ENCODE results near the gene RESP18.

Gene RESP18

DNA sequence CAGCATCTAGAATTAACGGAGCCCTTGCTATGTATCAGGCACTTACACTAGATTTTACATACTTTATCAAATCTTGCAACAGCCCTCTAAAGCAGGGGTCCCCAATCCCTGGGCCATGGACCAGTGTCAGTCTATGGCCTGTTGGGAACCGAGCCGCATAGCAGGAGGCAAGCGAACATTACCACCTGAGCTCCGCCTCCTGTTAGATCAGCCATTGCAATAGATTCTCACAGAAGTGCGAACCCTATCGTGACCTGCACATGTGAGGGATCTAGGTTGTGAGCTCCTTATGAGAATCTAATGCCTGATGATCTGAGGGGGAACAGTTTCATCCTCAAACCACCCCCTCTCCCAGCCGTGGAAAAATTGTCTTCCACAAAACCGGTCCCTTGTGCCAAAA, 39.9 kb downstream of the RESP18 start:
- FAIRE-seq = no peak
- TF ChIP-seq, protein P1, sequence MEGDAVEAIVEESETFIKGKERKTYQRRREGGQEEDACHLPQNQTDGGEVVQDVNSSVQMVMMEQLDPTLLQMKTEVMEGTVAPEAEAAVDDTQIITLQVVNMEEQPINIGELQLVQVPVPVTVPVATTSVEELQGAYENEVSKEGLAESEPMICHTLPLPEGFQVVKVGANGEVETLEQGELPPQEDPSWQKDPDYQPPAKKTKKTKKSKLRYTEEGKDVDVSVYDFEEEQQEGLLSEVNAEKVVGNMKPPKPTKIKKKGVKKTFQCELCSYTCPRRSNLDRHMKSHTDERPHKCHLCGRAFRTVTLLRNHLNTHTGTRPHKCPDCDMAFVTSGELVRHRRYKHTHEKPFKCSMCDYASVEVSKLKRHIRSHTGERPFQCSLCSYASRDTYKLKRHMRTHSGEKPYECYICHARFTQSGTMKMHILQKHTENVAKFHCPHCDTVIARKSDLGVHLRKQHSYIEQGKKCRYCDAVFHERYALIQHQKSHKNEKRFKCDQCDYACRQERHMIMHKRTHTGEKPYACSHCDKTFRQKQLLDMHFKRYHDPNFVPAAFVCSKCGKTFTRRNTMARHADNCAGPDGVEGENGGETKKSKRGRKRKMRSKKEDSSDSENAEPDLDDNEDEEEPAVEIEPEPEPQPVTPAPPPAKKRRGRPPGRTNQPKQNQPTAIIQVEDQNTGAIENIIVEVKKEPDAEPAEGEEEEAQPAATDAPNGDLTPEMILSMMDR (IDR thresholded peaks at IDR 0.05; ENCODE audit: insufficient read depth, missing control alignments) = no peak
- DNase-seq (ENCODE audit: insufficient read length, low spot score) = no peak

DNA sequence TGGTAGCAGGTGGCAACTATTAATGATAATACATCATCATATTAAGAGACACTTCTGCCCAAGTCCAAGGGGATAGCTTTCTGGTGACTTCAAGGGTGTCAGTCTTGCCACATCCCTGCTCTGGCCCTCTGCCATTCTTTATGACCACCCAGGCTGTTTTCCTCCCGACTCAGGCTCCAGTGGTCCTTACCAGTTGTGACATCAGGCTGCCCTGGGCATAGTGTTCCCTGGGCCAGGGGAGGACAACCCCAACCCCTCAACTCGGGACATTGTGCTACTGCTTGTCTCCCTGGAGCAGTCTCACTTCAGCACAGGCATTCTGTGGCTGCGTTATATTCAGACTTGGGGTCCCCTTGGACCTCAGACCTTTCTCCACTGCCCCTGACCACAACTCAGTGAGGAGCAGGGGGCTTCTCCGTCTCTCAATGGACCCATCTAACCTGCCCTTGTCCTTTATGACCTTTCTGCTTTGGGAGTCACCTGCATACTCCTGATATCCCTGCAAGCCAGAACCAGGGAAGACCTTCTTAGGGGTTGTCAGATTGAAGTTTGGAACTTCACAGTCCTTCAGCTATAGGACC, 40.5 kb downstream of the RESP18 start:
- TF ChIP-seq, protein P1 (IDR thresholded peaks at IDR 0.05; ENCODE audit: insufficient read depth, missing control alignments) = no peak
- FAIRE-seq (no peak), DNase-seq (ENCODE audit: insufficient read length, low spot score) (no peak)

DNA sequence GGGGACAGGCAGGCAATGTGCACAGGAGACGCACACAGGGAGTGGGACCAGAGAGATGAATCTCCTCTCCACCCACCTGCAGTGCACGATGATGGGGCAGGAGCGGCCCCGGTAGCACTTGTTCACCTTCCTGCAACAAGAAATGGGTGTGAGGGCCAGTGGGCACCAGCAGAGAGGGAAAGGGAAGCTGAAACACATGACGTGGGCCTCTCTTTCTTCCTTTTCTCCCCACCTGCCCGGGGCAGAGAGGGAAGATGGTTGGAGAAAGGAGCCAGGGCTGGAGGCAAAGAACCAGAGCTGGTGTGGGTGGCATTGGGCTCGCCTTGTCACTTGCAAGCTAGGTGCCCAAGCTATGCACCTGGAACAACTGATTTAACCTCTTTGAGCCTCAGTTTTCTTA, 41.1 kb downstream of the RESP18 start:
- no peak for DNase-seq (ENCODE audit: insufficient read length, low spot score)
- TF ChIP-seq, protein P1 (IDR thresholded peaks at IDR 0.05; ENCODE audit: insufficient read depth, missing control alignments) = no peak
- FAIRE-seq = no peak

DNA sequence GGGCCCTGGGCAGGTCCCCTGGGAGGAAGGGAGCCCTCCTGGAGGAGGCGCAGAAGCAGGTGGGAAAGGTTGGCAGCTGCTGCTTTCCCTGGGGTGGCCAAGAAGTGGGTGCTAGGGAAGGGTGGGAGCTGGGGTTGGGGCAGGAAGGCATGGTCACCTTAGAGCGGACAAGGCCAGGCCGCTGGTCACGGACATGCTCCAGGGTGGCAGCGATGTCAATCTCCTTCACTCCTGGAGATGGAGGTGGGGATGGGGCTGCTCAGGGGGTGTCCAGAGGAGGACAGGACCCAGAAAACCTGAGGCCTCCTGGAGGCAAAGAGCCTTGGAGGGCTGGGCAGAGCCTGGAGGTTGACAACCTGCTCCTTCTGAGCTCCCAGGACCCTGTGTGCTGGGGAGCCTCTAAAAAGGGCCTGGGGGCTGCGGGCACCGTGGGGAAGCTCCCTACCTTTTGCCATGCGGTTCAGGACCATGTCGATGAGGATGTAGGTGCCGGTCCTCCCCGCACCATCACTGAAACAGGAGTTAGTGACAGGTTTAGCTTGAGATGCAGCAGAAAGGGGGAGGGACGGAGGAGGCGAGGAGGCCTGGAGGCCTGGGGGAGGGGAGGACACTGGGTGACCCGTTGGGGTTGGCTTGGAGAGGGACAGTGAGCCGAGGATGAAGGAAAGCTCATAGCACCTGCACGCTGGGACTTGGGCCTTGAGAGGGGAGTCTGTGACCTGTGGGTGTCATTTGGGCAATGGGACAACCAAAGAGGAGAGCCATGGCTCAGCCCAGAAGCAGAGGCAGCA, 42.0 kb downstream of the RESP18 start:
- no peak for DNase-seq (ENCODE audit: insufficient read length, low spot score)
- TF ChIP-seq, protein P1 (IDR thresholded peaks at IDR 0.05; ENCODE audit: insufficient read depth, missing control alignments) = no peak
- FAIRE-seq = no peak

DNA sequence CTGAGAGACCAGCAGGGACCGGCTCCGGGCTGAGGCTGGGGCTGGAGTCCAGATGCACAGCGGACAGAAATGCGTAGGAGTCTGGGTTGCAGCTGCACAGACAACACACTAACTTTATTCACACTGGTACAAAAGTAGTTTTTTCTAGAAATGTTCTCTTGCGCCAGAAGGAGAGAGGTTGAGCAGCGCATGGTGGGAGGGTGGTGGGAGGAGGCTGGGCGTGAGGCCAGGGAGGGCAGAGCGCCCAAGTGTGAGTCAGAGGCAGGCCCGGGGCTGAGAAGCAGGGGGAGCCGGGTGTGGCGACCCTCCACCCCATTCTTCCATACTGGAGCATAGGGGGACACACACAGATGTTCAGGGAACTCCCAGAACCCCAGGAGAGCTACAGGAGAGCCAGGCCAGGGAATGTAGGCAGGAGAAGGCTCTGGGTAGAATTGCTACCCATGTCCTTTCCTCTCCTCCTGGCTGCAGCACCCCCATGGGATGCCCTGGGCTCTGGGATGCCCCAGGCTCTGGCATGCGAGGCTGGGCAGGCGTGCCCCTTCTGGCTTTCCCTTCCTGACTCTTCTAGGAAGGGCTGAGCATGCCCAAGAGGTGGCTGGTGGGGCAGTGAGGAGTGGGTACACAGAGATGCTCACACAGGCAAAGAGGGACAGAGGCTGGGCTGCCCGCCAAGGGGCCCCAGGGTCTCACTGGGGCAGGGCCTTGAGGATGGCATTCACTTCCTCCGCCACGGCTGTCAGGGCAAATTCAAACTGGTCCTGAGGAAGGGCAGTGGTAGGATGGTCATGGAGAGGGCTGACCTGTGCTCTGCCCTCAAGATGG, 42.8 kb downstream of the RESP18 start:
- DNase-seq (ENCODE audit: insufficient read length, low spot score) (no peak), FAIRE-seq (no peak)
- TF ChIP-seq, protein P1 (IDR thresholded peaks at IDR 0.05; ENCODE audit: insufficient read depth, missing control alignments) = no peak

DNA sequence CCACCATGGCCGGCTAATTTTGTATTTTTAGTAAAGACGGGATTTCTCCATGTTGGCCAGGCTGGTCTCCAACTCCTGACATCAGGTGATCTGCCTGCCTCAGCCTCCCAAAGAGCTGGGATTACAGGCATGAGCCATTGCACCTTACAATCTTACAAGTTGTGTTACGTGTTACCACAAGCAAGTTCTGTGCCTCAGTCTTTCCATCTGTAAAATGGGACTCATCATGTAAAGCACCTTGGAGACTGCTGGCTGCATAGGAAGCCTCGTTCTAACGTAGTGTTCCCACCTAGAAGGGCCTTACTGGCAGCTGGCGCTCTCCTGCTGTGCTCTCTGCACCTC, 43.4 kb downstream of the RESP18 start:
- DNase-seq (ENCODE audit: insufficient read length, low spot score) (no peak), FAIRE-seq (no peak)
- TF ChIP-seq, protein P1 (IDR thresholded peaks at IDR 0.05; ENCODE audit: insufficient read depth, missing control alignments) = no peak

Measured in D721Med (cell line).